GM12873 (cell line): ENCODE results near the gene ABCB11.

Source experiments
- CTCF ChIP-seq: IDR thresholded peaks from 2 replicates; pipeline ENCODE4 v1.5.1; 2012; ENCODE audit warnings: low read depth, mild to moderate bottlenecking, moderate library complexity, low read length, control low read depth; ENCODE audit not compliant: insufficient read depth; ENCODE audit errors: missing control alignments

The ABCB11 gene

GRCh38 chr2:168907940-168908662 is 123.0 kb downstream of the ABCB11 start:
- no peak for TF ChIP-seq CTCF

GRCh38 chr2:168904358-168904757 is 126.8 kb downstream of the ABCB11 start:
- no peak for TF ChIP-seq CTCF

GRCh38 chr2:168903888-168904287 is 127.2 kb downstream of the ABCB11 start:
- TF ChIP-seq CTCF, result no peak

- TF ChIP-seq CTCF, result no peak
These were observed 130.1 kb downstream of the ABCB11 start, which contains the start of gene G6PC2 for GRCh38 chr2:168901003-168901402. Gene G6PC2 (plus strand): TSS chr2:168901291. CDS start chr2:168901332, 41 bp downstream.

- no peak for TF ChIP-seq CTCF
These were observed 133.7 kb downstream of the ABCB11 start for GRCh38 chr2:168897449-168897848.

GRCh38 chr2:168896783-168897182 is 134.3 kb downstream of the ABCB11 start:
- no peak for TF ChIP-seq CTCF

- TF ChIP-seq CTCF, result no peak
These were observed 135.4 kb downstream of the ABCB11 start for GRCh38 chr2:168895771-168896170.
